ENCODE data around the gene IFNW1. TPM values are rescaled to one million over a fixed set of nuclear protein-coding genes. Genes with fewer than 3 reads are reported as not detected.

IFNW1 gene
- total RNA-seq, 1 donor from 2014 or later, result not detected

DNA sequence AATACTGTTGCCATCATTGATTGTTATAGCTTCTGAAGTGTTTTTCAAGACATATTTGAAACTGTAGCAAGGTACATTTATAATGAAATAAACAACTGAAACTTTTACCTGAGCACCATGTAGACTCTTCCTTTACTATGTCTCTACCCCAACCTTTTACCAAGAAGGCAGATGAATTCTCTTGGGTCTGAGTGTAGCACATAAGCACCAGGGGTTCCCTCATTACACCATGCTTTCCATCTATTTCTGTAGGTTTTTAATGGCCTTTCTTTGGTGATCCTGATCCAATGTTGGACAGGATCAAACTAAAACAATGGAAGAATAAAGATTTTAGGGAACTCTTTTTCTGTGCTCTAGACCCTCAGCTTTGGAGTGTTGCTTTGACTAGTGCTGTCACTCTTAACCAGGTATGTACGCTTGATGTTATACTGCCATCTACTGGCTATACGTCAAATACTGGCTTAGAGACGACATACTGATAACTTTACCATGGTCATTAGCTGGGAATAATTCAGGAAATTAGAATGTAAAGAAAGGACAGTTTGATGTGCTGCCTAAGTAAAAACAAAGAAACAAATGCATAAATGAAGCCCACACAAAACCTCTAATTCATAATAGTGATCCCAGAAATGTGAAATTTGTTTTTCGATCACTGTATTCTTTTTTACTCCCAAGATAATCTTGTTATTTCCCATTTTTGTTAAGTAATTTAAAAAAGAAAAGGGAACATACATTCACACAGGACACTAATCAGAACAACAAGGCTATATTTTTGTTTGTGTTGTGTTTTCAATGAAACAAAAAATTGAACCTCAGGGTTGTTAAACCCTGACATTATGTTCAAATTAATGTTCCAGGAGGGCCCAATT is 30.7 kb downstream of the IFNW1 start:
- intact Hi-C loops (cut with micrococcal nuclease), result loop anchor here (1.0 to 10.0 kb wide), 8 partner anchors 34 to 1185 kb away; partner anchors contain the start of genes HACD4 and IFNB1

DNA sequence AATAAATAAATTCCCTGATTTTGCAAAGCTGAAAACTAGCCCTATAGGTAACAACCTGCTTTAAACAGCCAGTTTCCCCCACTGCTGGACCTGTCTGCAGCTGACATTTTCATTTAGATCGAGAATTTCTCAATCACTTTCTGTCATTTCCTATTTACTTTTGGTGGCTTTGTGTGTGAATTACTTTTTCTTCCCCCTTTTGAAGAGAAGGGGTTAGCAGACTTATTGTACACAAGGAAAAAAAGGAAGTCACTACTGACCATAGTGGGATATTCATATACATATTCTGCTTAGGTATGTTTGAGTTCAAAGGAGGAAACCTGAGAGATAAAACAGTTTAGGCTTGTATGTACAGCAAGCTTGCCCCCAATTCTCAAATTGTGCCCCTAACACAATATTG is 36.8 kb downstream of the IFNW1 start:
- intact Hi-C loops (cut with micrococcal nuclease), result no loop called here

DNA sequence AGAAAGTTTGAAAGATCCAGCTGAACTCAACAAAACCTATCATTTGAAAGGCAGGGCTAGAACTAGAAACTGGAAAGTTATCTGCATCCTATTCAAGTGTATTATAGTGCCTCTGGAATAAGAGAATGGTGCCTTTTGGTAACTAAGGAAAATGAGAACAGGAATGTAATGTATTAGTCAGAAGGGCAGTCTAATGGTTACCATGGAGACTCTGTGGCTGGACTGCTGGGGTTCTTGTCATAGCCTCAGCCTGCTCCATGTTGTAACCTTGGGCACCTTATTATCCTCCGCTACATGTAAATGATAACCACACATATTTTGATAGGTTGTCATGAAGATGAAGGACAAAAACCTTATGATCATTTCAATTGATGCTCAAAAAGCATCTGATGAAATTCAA is 39.3 kb downstream of the IFNW1 start:
- intact Hi-C loops (cut with micrococcal nuclease), result no loop called here

DNA sequence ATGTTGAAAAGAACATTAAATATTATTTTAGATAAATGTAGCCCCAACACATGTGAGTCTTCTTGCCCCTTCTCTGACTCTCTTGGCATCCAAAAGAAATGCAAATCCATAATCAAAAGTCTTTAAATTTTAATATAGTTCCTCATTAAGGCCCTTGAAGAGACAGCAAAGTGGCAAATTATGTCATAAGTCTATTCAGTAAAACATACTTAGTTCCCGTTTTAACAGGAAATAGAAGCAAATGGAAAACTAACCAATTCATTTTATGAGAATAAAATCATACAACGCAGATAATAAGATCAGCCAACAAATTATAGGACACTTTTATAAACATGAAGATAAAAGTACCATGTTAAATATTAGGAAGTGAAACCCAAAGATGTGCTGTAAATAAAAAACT is 43.8 kb downstream of the IFNW1 start:
- intact Hi-C loops (cut with micrococcal nuclease), result loop anchor here (2.0 to 10.0 kb wide), 3 partner anchors 67 to 475 kb away; partner anchors contain the start of genes FOCAD, HACD4 and MLLT3

DNA sequence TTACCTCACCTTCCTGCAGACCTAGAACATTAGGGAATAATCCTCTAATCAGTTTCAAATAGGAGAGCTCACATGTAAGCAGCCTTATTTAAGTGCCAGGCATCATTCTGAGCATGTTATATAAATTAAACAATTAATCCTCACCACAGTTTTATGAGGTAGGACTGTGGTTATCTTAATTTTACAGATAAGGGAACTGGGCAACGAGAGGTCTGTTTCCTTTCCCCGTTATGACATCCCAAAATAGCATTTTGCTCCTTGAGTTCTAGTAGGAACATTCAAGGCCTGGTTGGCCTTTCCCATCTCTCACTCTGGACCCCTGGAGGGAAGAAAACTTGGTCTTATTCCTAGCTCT is 44.8 kb downstream of the IFNW1 start:
- intact Hi-C loops (cut with micrococcal nuclease), result loop anchor here (1.0 to 10.0 kb wide), 5 partner anchors 15 to 474 kb away; partner anchors contain the start of genes FOCAD, HACD4 and MLLT3

DNA sequence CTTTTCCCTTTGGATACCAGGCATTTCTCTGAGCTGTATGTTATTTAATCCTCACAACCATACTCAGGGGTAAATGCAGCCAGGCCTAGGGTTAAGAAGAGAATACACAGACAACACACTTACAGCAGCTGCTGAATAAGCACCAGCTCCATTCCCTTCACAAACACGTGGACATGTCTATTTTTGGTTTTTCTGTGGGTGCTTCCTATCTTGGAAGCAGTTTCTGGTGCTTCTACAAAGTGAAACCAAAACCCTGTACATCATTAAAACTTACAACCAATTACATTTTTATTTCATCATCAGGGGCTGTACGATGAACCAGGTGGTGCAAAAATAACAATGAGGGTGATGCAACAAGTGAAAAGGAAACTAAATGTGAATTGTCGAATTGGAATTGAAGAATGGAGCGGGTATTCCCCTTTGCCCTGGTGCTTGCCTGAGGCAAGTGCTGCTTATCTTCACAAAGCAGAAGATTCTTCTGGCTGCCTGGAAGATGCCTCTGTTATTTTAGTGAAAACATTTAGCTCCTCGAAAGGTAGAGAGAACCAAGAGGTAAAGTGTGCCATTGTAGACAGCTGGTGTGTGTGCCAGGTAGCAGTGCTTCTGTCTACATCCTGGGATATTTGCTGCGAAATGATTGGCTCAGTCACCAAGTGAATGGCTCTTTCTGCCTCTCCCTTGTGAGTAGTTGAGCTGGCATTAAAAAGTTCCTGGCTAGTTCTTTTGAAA is 45.3 kb downstream of the IFNW1 start:
- intact Hi-C loops (cut with micrococcal nuclease), result loop anchor here (1.0 to 10.0 kb wide), 5 partner anchors 14 to 474 kb away; partner anchors contain the start of genes FOCAD, HACD4 and MLLT3

DNA sequence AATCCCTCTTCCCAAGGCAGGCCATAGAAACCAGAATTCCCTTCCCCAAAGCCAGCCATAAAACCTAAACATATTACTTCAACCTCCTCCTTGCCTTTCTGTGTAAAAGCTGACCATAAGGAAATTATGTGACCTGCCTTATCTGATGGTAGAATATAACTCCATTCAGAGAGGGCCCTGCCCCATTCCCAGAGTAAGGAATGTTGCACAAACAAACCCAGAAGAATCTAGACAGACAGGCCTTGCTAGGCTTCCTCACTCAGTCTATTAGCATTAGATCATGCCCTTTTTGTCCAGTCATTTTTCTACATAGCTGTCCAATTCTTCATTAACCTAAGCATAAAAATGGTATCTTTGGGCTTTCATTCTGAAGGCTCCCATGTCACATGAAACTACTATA is 46.1 kb downstream of the IFNW1 start:
- intact Hi-C loops (cut with micrococcal nuclease), result loop anchor here (10.0 kb wide), 1 partner anchor 411 kb away; the partner anchor contains the start of gene FOCAD

Other genes starting within 250 kb of the IFNW1 start
- gene HACD4, start 110.2 kb downstream of the IFNW1 start, total RNA-seq, result 13.4 and 16.5 TPM in 2 replicates
- not detected in 2 replicates for gene IFNB1, start 63.9 kb downstream of the IFNW1 start, total RNA-seq
- not detected in 2 replicates for gene IFNA21, start 24.8 kb upstream of the IFNW1 start, total RNA-seq
- not detected in 2 replicates for gene IFNA4, start 45.8 kb upstream of the IFNW1 start, total RNA-seq
- not detected in 2 replicates for gene IFNA7, start 60.4 kb upstream of the IFNW1 start, total RNA-seq
- not detected in 2 replicates for gene IFNA10, start 65.3 kb upstream of the IFNW1 start, total RNA-seq
- not detected in 2 replicates for gene IFNA16, start 75.5 kb upstream of the IFNW1 start, total RNA-seq
- not detected in 2 replicates for gene IFNA17, start 86.4 kb upstream of the IFNW1 start, total RNA-seq
- not detected in 2 replicates for gene IFNA14, start 98.2 kb upstream of the IFNW1 start, total RNA-seq
- gene IFNA5, start 163.5 kb upstream of the IFNW1 start, total RNA-seq, result not detected in 2 replicates
- 17.1 and 17.2 TPM in 2 replicates for gene KLHL9, start 193.6 kb upstream of the IFNW1 start, total RNA-seq
- not detected in 2 replicates for gene IFNA6, start 209.1 kb upstream of the IFNW1 start, total RNA-seq
- gene IFNA13, start 226.2 kb upstream of the IFNW1 start, total RNA-seq, result not detected in 2 replicates
- gene IFNA2, start 243.6 kb upstream of the IFNW1 start, total RNA-seq, result not detected in 2 replicates

Measured in T-helper 2 cell treated with Interferon-gamma antibody and Interleukin-4, amounts not matched to agents 100 ng/mL and 5 ng/mL, for 36 hours (primary cell).